HS-27A (cell line): ENCODE measurements around the gene KMT2B.
"Not testable (repeated sequence)": the region's sequence is repeated elsewhere in the genome, so short reads cannot be mapped to it uniquely, and the experiment has no call there.

Source experiments
- DNase-seq: peaks from one replicate; pipeline ENCODE4 v3.0.0-alpha.2; 2012; ENCODE audit warnings: low read depth, missing footprints

KMT2B gene

GRCh38 chr19:35710784-35711723 lies 6.7 kb upstream of the KMT2B start:
- no peak for DNase-seq

GRCh38 chr19:35712567-35713505 lies 5.0 kb upstream of the KMT2B start:
- no peak for DNase-seq

DNA sequence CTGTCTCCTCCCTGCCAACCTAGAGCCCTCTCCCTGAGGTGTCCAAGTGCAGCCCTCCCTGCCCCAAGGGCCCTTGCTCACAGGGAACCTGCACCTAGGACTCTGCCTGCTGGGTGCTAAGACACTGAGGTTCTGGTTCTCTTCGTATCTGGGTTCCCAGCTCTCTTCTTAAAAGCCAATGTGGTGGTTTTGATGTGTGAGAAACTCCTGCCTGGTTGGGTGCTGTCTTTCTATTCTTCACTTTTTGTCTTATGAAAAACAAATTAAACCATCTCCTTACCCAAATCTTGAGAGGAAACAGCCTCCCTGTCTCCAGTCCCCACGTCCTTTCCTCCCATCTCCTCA lies 4.3 kb upstream of the KMT2B start:
- DNase-seq, result no peak

- no peak for DNase-seq
Measured at GRCh38 chr19:35713904-35714495, 3.8 kb upstream of the KMT2B start.

- DNase-seq, result no peak
Measured at GRCh38 chr19:35714601-35715354, 3.0 kb upstream of the KMT2B start.

- DNase-seq, result no peak
Measured at GRCh38 chr19:35715355-35715809, 2.4 kb upstream of the KMT2B start.

GRCh38 chr19:35715981-35716800 lies 1.6 kb upstream of the KMT2B start:
- DNase-seq, result no peak

DNA sequence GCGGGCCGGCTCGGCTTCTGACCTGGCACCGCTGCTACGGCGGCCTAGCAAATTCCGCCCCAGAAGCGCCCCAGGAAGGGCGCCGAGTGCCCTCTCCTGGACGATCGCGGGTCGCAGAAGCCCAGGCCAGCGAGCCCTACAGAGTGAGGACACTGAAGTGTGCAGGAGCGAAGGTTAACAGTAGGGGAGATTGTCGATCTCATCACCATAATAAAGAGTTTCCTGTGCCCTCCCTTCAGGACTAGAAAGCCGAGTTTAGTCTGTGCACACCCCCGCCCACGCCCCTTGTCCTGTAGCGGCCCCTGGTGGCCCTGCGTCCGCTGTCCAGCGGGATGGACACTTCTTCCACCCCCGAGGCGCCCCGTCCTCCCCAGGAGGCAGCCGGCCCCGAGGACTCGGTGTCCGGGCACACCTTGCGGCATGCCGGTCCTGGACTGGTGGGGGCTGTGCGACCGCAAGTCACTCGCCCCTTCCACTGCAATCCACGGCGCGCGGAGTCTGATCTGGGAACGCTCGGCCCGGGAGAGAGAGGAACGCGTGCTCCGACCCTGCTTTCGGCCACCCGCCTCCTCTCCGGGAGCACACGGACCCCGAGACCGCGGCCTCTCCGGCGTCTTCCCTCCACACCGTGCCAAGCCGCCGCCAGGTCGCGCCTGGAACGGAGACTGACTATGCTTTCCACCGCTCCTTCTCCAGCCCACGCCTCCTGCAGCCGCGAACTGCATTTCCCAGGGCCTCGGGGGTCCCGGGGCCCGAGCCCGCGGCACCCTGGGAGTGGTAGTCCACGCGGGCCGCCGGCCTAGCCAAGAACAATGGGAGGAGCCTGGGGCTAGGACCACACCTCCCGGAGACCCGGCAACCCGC lies 770 bp upstream of the KMT2B start:
- DNase-seq, result peak; percentile 94

GRCh38 chr19:35718345-35719041 lies 690 bp downstream of the KMT2B start:
- DNase-seq, result no peak

- no peak for DNase-seq
Measured at GRCh38 chr19:35719402-35720162, 1.8 kb downstream of the KMT2B start.

DNA sequence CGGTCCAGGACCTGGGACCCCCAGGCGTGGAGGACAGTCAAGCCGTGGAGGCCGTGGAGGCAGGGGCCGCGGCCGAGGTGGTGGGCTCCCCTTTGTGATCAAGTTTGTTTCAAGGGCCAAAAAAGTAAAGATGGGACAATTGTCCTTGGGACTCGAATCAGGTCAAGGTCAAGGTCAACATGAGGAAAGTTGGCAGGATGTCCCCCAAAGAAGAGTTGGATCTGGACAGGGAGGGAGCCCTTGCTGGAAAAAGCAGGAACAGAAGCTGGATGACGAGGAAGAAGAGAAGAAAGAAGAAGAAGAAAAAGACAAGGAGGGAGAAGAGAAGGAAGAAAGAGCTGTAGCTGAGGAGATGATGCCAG lies 2.3 kb downstream of the KMT2B start:
- no peak for DNase-seq

- DNase-seq, result no peak
Measured at GRCh38 chr19:35720648-35721047, 2.8 kb downstream of the KMT2B start.

GRCh38 chr19:35721374-35721773 lies 3.6 kb downstream of the KMT2B start:
- DNase-seq, result no peak

DNA sequence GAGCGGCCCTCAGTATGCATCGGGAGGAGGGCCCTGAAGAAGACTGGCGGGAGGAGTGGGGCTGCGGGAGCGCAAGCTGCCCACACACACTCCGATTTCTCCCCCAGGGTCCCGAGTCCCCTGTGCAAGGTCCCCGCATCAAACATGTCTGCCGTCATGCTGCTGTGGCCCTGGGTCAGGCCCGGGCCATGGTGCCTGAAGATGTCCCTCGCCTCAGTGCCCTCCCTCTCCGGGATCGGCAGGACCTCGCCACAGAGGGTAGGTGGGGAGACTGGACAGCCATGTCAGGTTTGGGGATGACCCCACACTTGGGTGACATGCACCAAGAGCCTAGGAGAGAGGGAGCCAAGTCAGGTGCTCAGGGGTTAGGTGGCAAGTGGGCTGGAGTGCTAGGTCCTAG lies 4.7 kb downstream of the KMT2B start:
- DNase-seq, result no peak

GRCh38 chr19:35722897-35723296 lies 5.1 kb downstream of the KMT2B start:
- DNase-seq, result no peak

- DNase-seq, result no peak
Measured at GRCh38 chr19:35723671-35724070, 5.9 kb downstream of the KMT2B start.

DNA sequence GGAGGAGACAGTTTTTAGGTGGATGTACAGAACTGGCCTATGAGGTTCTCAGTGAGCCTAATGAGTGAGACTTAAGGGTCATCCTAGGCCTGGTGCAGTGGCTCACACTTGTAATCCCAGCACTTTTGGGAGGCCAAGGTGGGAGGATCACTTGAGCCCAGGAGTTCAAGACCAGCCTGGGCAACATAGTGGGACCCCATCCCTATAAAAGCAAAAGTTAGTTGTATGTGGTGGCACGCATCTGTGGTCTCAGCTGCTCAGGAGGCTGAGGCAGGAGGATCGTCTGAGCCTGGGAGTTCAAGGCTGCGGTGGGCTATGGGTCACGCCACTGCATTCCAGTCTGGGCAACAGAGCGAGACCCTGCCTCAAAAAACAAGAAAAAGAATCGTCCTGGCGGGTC lies 6.3 kb downstream of the KMT2B start:
- DNase-seq, result not testable (repeated sequence)

GRCh38 chr19:35724560-35724959 lies 6.8 kb downstream of the KMT2B start:
- DNase-seq, result no peak
